Keratinocyte (primary cell): ENCODE measurements around the gene MOB3B. TPM values are rescaled to one million over a fixed set of nuclear protein-coding genes. Genes with fewer than 3 reads are reported as not detected.

Source experiments
- DNase-seq: peaks from one replicate; pipeline ENCODE4 v3.0.0-alpha.2; 2011; ENCODE audit warnings: low read depth, missing footprints, low spot score
- FAIRE-seq: peaks from 2 replicates; lab custom pipeline; 2011; peaks lifted over from hg19 to GRCh38; lab: Jason Lieb, UNC
- H2AFZ ChIP-seq: 2 replicates; pipeline ENCODE4 v1.6.0; 2012; ENCODE audit warnings: low read length, control low read depth, inconsistent platforms; ENCODE audit not compliant: control insufficient read depth
- H3K27ac ChIP-seq: 2 replicates; pipeline ENCODE4 v1.5.1; 2011; ENCODE audit warnings: low read length; ENCODE audit not compliant: control insufficient read depth, insufficient read depth
- H3K27me3 ChIP-seq: 3 replicates; pipeline ENCODE4 v1.6.0; 2011; ENCODE audit warnings: low read length; ENCODE audit not compliant: control insufficient read depth, insufficient read depth; ENCODE audit errors: extremely low read depth
- H3K36me3 ChIP-seq, 2 experiments: 2 replicates in 1 of 2; 3 replicates in 1 of 2; pipeline ENCODE4 v1.5.1; 2011; ENCODE audit warnings: low read length in 2 of 2, mild to moderate bottlenecking in 1 of 2; ENCODE audit not compliant: control insufficient read depth in 2 of 2, insufficient read depth in 2 of 2; ENCODE audit errors: extremely low read depth in 1 of 2
- H3K4me1 ChIP-seq: 3 replicates; pipeline ENCODE4 v1.5.1; 2011; ENCODE audit warnings: low read length; ENCODE audit not compliant: control insufficient read depth, insufficient read depth; ENCODE audit errors: extremely low read depth
- H3K4me2 ChIP-seq: 3 replicates; pipeline ENCODE4 v1.6.0; 2011; ENCODE audit warnings: low read depth, low read length; ENCODE audit not compliant: control insufficient read depth, insufficient read depth; ENCODE audit errors: extremely low read depth
- H3K4me3 ChIP-seq, 3 experiments: fragments of 200-600 bp in 1 of 3; sonication (generic) in 1 of 3; 2 replicates in 2 of 3; 3 replicates in 1 of 3; pipeline ENCODE4 v1.5.1; 2011 to 2016; ENCODE audit warnings: low read length in 3 of 3, mild to moderate bottlenecking in 3 of 3, control low read depth in 2 of 3, inconsistent platforms in 1 of 3, low read depth in 1 of 3, mixed read lengths in 1 of 3, mixed run types in 1 of 3, moderate library complexity in 1 of 3; ENCODE audit not compliant: control insufficient read depth in 2 of 3, insufficient read depth in 2 of 3; ENCODE audit errors: extremely low read depth in 1 of 3
- H3K79me2 ChIP-seq: 2 replicates; pipeline ENCODE4 v1.6.0; 2012; ENCODE audit warnings: low read length; ENCODE audit not compliant: control insufficient read depth, insufficient read depth
- H3K9ac ChIP-seq: 3 replicates; pipeline ENCODE4 v1.6.0; 2011; ENCODE audit warnings: low read length; ENCODE audit not compliant: control insufficient read depth, insufficient read depth; ENCODE audit errors: extremely low read depth
- H3K9me1 ChIP-seq: 3 replicates; pipeline ENCODE4 v1.6.0; 2011; ENCODE audit warnings: low read length; ENCODE audit not compliant: control insufficient read depth, insufficient read depth; ENCODE audit errors: extremely low read depth
- H3K9me3 ChIP-seq: 2 replicates; pipeline ENCODE4 v1.5.1; 2012; ENCODE audit warnings: low read depth, low read length; ENCODE audit not compliant: control insufficient read depth
- H4K20me1 ChIP-seq: 3 replicates; pipeline ENCODE4 v1.6.0; 2011; ENCODE audit warnings: low read length; ENCODE audit not compliant: control insufficient read depth, insufficient read depth; ENCODE audit errors: extremely low read depth
- CTCF ChIP-seq, 3 experiments: IDR thresholded peaks in 1 of 3; conservative IDR thresholded peaks in 1 of 3; optimal IDR thresholded peaks in 1 of 3; 2 replicates in 2 of 3; 3 replicates in 1 of 3; pipeline versions ENCODE3 to v1.5.1; 2011; ENCODE audit warnings: low read length in 3 of 3, mild to moderate bottlenecking in 3 of 3, moderate library complexity in 2 of 3, control low read depth in 1 of 3, inconsistent platforms in 1 of 3; ENCODE audit not compliant: insufficient read depth in 2 of 3; ENCODE audit errors: extremely low read depth in 1 of 3
- EZH2 ChIP-seq: IDR thresholded peaks from one replicate; pipeline ENCODE4 v1.6.1; 2012; ENCODE audit warnings: inconsistent platforms, mild to moderate bottlenecking, low read length, moderate library complexity
- dilution Hi-C: fragments of 300-500 bp; cut with MboI; formaldehyde crosslinking; loops from one replicate; pipeline ENCODE4 v1.7.0; 2020; ENCODE audit warnings: low sequenced_read_pairs; ENCODE audit not compliant: extremely low pct_ligation_motif_present
- polyA minus RNA-seq, 3 experiments: library from RNA; depleted of rRNA, polyadenylated mRNA; stranded (reverse); fragments of >200 nt; gene quantifications; 1 replicate in 1 of 3; 2 replicates in 1 of 3; 3 replicates in 1 of 3; pipeline ENCODE4 v1.2.3, GENCODE V29; 2011
- polyA plus RNA-seq, 5 experiments: library from polyadenylated mRNA; depleted of rRNA in 3 of 5; stranded (reverse) in 3 of 5; stranded (forward) in 1 of 5; unstranded in 1 of 5; fragments of >200 nt; gene quantifications; 1 replicate in 1 of 5; 2 replicates in 3 of 5; 3 replicates in 1 of 5; pipeline versions ENCODE4 v1.2.1 to v1.2.3, GENCODE V29; 2011 to 2012; ENCODE audit warnings: missing spikeins in 2 of 5, low read depth in 1 of 5, low replicate concordance in 1 of 5

The MOB3B gene
- polyA plus RNA-seq (32.6 to 40.8 TPM (median 35.3 TPM) in 3 replicates), polyA minus RNA-seq (36.3 to 54.1 TPM (median 51.3 TPM) in 3 replicates)
- 2.1 TPM for polyA plus RNA-seq (2011; ENCODE audit: low read depth)
- 30.8 and 45.8 TPM in 2 replicates for polyA plus RNA-seq (2011; cell fraction: cytosol; rRNA removed)
- 27.6 and 28.0 TPM in 2 replicates for polyA plus RNA-seq (2011; cell fraction: nucleus; rRNA removed)
- polyA plus RNA-seq (2012; ENCODE audit: low replicate concordance) = 3.6 and 27.5 TPM in 2 replicates
- polyA minus RNA-seq (2011; cell fraction: cytosol; rRNA and poly(A)+ RNA removed) = 40.1 TPM
- polyA minus RNA-seq (2011; cell fraction: nucleus; rRNA and poly(A)+ RNA removed) = 25.1 and 43.9 TPM in 2 replicates

GRCh38 chr9:27529316-27530278 is at the start of gene MOB3B:
Gene MOB3B (minus strand): TSS chr9:27529814. CDS start chr9:27455550, 74,264 bp downstream.
- dilution Hi-C loops = loop anchor here (25.0 kb wide), 1 partner anchor 192 kb away; no protein-coding TSS in a partner anchor
- TF ChIP-seq EZH2 = no peak
- peak; percentile 73 to 82 (median 82) for TF ChIP-seq CTCF (optimal IDR thresholded peaks at IDR 0.05 in 1 of 3, IDR thresholded peaks at IDR 0.05 in 1 of 3, conservative IDR thresholded peaks at IDR 0.05 in 1 of 3; ENCODE audit: extremely low read depth in 1 of 3, insufficient read depth in 2 of 3, low read length in 3 of 3)
- Histone ChIP-seq H4K20me1 (no peaks in the 10 kb centered on the region), H3K9me3 (no peaks in the 10 kb centered on the region), H3K79me2 (peaks cover 48% of the 10 kb centered on the region), H3K4me1 (peaks cover 51% of the 10 kb centered on the region), H3K36me3 (no peaks in the 10 kb centered on the region), H2AFZ (peak within 1 kb of the TSS; percentile 20), H3K27me3 (no peaks in the 10 kb centered on the region), H3K4me2 (peak within 1 kb of the TSS; percentile 93), H3K27ac (peak within 1 kb of the TSS; percentile 97), H3K4me3 (peak within 1 kb of the TSS; percentile 65 to 85 (median 85)), H3K9ac (peak within 1 kb of the TSS; percentile 95), H3K9me1 (no peaks in the 10 kb centered on the region)
- no peak for DNase-seq
- no peak for FAIRE-seq

- TF ChIP-seq EZH2 (no peak), CTCF (optimal IDR thresholded peaks at IDR 0.05 in 1 of 3, IDR thresholded peaks at IDR 0.05 in 1 of 3, conservative IDR thresholded peaks at IDR 0.05 in 1 of 3; ENCODE audit: extremely low read depth in 1 of 3, insufficient read depth in 2 of 3, low read length in 3 of 3) (no peak)
- peak; percentile 96 for FAIRE-seq
- H2AFZ ChIP-seq = peak overlapping the region; percentile 94
- dilution Hi-C loops = no loop called here
- H4K20me1 ChIP-seq = no peaks in the 10 kb centered on the region
- no peaks in the 10 kb centered on the region for H3K9me1 ChIP-seq
- peak overlapping the region; percentile 67 to 90 (median 81) for H3K4me3 ChIP-seq
- no peaks in the 10 kb centered on the region for H3K9me3 ChIP-seq
- peaks cover 9% of the 10 kb centered on the region for H3K4me1 ChIP-seq
- no peaks in the 10 kb centered on the region for H3K27me3 ChIP-seq
- H3K9ac ChIP-seq = peak overlapping the region; percentile 71
- H3K4me2 ChIP-seq = peak overlapping the region; percentile 97
- no peaks in the 10 kb centered on the region for H3K79me2 ChIP-seq
- H3K36me3 ChIP-seq = no peaks in the 10 kb centered on the region
- DNase-seq = peak; percentile 96
- H3K27ac ChIP-seq = peak overlapping the region; percentile 83
Observed at GRCh38 chr9:27573634-27574590, 44.3 kb upstream of the MOB3B start.
